ENCODE data around the gene TEF. TPM values are rescaled to one million over a fixed set of nuclear protein-coding genes. Genes with fewer than 3 reads are reported as not detected.

Gene TEF
- total and polyA plus RNA-seq, 9 of the 15 experiments (the other 6 are each of a cell fraction or from before 2014, with no cell fraction given), result 0.04 to 3.1 (median 1.2) TPM

GRCh38 chr22:41446639-41447434 is 65.1 kb downstream of the TEF start, which contains the start of gene TOB2 (continued):
- peak; percentile 44; the same call in 1 of the 2 replicates for TF ChIP-seq FOSL1 (tag; conservative IDR thresholded peaks at IDR 0.05)
- no peak for TF ChIP-seq ZNF830 (CRISPR knock-in tag; IDR thresholded peaks at IDR 0.05)
- no peak for TF ChIP-seq GTF2A2 (tag; IDR thresholded peaks at IDR 0.05)
- TF ChIP-seq, protein P1, sequence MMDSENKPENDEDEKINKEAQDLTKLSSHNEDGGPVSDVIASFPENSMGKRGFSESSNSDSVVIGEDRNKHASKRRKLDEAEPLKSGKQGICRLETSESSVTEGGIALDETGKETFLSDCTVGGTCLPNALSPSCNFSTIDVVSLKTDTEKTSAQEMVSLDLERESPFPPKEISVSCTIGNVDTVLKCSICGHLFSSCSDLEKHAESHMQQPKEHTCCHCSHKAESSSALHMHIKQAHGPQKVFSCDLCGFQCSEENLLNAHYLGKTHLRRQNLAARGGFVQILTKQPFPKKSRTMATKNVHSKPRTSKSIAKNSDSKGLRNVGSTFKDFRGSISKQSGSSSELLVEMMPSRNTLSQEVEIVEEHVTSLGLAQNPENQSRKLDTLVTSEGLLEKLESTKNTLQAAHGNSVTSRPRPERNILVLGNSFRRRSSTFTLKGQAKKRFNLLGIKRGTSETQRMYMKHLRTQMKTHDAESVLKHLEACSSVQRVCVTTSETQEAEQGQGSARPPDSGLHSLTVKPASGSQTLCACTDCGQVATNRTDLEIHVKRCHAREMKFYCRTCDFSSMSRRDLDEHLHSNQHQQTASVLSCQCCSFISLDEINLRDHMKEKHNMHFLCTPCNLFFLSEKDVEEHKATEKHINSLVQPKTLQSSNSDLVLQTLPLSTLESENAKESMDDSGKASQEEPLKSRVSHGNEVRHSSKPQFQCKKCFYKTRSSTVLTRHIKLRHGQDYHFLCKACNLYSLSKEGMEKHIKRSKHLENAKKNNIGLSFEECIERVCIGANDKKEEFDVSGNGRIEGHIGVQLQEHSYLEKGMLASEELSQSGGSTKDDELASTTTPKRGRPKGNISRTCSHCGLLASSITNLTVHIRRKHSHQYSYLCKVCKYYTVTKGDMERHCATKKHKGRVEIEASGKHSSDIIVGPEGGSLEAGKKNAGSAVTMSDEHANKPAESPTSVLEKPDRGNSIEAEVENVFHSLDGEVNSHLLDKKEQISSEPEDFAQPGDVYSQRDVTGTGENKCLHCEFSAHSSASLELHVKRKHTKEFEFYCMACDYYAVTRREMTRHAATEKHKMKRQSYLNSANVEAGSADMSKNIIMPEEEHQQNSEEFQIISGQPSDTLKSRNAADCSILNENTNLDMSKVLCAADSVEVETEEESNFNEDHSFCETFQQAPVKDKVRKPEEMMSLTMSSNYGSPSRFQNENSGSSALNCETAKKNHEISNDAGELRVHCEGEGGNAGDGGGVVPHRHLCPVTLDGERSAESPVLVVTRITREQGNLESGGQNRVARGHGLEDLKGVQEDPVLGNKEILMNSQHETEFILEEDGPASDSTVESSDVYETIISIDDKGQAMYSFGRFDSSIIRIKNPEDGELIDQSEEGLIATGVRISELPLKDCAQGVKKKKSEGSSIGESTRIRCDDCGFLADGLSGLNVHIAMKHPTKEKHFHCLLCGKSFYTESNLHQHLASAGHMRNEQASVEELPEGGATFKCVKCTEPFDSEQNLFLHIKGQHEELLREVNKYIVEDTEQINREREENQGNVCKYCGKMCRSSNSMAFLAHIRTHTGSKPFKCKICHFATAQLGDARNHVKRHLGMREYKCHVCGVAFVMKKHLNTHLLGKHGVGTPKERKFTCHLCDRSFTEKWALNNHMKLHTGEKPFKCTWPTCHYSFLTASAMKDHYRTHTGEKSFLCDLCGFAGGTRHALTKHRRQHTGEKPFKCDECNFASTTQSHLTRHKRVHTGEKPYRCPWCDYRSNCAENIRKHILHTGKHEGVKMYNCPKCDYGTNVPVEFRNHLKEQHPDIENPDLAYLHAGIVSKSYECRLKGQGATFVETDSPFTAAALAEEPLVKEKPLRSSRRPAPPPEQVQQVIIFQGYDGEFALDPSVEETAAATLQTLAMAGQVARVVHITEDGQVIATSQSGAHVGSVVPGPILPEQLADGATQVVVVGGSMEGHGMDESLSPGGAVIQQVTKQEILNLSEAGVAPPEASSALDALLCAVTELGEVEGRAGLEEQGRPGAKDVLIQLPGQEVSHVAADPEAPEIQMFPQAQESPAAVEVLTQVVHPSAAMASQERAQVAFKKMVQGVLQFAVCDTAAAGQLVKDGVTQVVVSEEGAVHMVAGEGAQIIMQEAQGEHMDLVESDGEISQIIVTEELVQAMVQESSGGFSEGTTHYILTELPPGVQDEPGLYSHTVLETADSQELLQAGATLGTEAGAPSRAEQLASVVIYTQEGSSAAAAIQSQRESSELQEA (IDR thresholded peaks at IDR 0.05; ENCODE audit: low read depth), result no peak
- TF ChIP-seq SRSF9 (IDR thresholded peaks at IDR 0.05; ENCODE audit: borderline replicate concordance, low read depth, low read length), result no peak
- TF ChIP-seq SNRNP70 (optimal IDR thresholded peaks at IDR 0.05; ENCODE audit: low read depth, low read length), result no peak
- no peak for TF ChIP-seq RAD21 (CRISPR knock-in tag; conservative IDR thresholded peaks at IDR 0.05 in 1 of 2, IDR thresholded peaks at IDR 0.05 in 1 of 2)
- TF ChIP-seq ZFP91 (CRISPR knock-in tag; IDR thresholded peaks at IDR 0.05), result no peak
- no peak; the same call in 1 of the 2 replicates for TF ChIP-seq ETV5 (CRISPR knock-in tag; IDR thresholded peaks at IDR 0.05; ENCODE audit: low read depth)
- no peak; the same call in 1 of the 2 replicates for TF ChIP-seq ZBED1 (IDR thresholded peaks at IDR 0.05)
- TF ChIP-seq, protein P2, sequence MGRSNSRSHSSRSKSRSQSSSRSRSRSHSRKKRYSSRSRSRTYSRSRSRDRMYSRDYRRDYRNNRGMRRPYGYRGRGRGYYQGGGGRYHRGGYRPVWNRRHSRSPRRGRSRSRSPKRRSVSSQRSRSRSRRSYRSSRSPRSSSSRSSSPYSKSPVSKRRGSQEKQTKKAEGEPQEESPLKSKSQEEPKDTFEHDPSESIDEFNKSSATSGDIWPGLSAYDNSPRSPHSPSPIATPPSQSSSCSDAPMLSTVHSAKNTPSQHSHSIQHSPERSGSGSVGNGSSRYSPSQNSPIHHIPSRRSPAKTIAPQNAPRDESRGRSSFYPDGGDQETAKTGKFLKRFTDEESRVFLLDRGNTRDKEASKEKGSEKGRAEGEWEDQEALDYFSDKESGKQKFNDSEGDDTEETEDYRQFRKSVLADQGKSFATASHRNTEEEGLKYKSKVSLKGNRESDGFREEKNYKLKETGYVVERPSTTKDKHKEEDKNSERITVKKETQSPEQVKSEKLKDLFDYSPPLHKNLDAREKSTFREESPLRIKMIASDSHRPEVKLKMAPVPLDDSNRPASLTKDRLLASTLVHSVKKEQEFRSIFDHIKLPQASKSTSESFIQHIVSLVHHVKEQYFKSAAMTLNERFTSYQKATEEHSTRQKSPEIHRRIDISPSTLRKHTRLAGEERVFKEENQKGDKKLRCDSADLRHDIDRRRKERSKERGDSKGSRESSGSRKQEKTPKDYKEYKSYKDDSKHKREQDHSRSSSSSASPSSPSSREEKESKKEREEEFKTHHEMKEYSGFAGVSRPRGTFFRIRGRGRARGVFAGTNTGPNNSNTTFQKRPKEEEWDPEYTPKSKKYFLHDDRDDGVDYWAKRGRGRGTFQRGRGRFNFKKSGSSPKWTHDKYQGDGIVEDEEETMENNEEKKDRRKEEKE (IDR thresholded peaks at IDR 0.05; ENCODE audit: borderline replicate concordance in 1 of 2, control insufficient read depth in 1 of 2, low read depth in 2 of 2, low read length in 1 of 2), result no peak
- peak; percentile 61 for TF ChIP-seq BHLHE40 (IDR thresholded peaks at IDR 0.05; ENCODE audit: low read length)
- peak; percentile 28; the same call in 1 of the 2 replicates for TF ChIP-seq ZNF431 (CRISPR knock-in tag; IDR thresholded peaks at IDR 0.05)
- no peak for TF ChIP-seq TRIM28 (IDR thresholded peaks at IDR 0.05)
- TF ChIP-seq KDM1A (IDR thresholded peaks at IDR 0.05), result no peak
